HEK293 (cell line): ENCODE results near the gene IL4I1.

ENCODE experiments used
- KLF16 ChIP-seq: fragments of 450-650 bp; formaldehyde crosslinking; IDR thresholded peaks from 2 replicates; pipeline ENCODE4 v1.5.1; 2017; ENCODE audit warnings: missing biosample characterization, missing genetic modification characterization
- KLF9 ChIP-seq: fragments of 450-650 bp; formaldehyde crosslinking; IDR thresholded peaks from 2 replicates; pipeline ENCODE4 v1.5.1; 2016; ENCODE audit warnings: missing biosample characterization, missing genetic modification characterization, low read depth
- ZBTB1 ChIP-seq: fragments of 450-650 bp; formaldehyde crosslinking; IDR thresholded peaks from 2 replicates; pipeline ENCODE4 v1.5.1; 2016; ENCODE audit warnings: missing biosample characterization, missing genetic modification characterization
- ZNF10 ChIP-seq: fragments of 450-650 bp; formaldehyde crosslinking; IDR thresholded peaks from 2 replicates; pipeline ENCODE4 v1.5.1; 2017; ENCODE audit warnings: missing biosample characterization, missing genetic modification characterization
- ZNF23 ChIP-seq: fragments of 450-650 bp; formaldehyde crosslinking; IDR thresholded peaks from 2 replicates; pipeline ENCODE4 v1.5.1; 2016; ENCODE audit warnings: missing biosample characterization, missing genetic modification characterization, borderline replicate concordance
- ZNF274 ChIP-seq, 2 experiments: fragments of 200-500 bp in 1 of 2; fragments of 450-650 bp in 1 of 2; sonication (Bioruptor generic) in 1 of 2; formaldehyde crosslinking in 1 of 2; IDR thresholded peaks; 2 replicates each; pipeline versions ENCODE4 v1.5.1 to v1.6.1; 2014 to 2016; ENCODE audit warnings: borderline replicate concordance in 1 of 2, inconsistent platforms in 1 of 2, low read length in 1 of 2, missing biosample characterization in 1 of 2, missing genetic modification characterization in 1 of 2
- ZNF768 ChIP-seq: fragments of 450-650 bp; formaldehyde crosslinking; IDR thresholded peaks from 2 replicates; pipeline ENCODE4 v1.5.1; 2018; ENCODE audit warnings: missing biosample characterization, mild to moderate bottlenecking, missing genetic modification characterization
- TF ChIP-seq, protein P1 (sequence below): fragments of 450-650 bp; formaldehyde crosslinking; IDR thresholded peaks from 2 replicates; pipeline ENCODE4 v1.5.1; 2016; ENCODE audit warnings: missing biosample characterization, missing genetic modification characterization
- TF ChIP-seq, protein P2 (sequence below): fragments of 450-650 bp; formaldehyde crosslinking; IDR thresholded peaks from 2 replicates; pipeline ENCODE4 v1.5.1; 2016; ENCODE audit warnings: missing biosample characterization, missing genetic modification characterization, low read depth
- TF ChIP-seq, protein P3 (sequence below): fragments of 450-650 bp; formaldehyde crosslinking; IDR thresholded peaks from 2 replicates; pipeline ENCODE4 v1.5.1; 2016; ENCODE audit warnings: missing biosample characterization, missing genetic modification characterization

DNA sequence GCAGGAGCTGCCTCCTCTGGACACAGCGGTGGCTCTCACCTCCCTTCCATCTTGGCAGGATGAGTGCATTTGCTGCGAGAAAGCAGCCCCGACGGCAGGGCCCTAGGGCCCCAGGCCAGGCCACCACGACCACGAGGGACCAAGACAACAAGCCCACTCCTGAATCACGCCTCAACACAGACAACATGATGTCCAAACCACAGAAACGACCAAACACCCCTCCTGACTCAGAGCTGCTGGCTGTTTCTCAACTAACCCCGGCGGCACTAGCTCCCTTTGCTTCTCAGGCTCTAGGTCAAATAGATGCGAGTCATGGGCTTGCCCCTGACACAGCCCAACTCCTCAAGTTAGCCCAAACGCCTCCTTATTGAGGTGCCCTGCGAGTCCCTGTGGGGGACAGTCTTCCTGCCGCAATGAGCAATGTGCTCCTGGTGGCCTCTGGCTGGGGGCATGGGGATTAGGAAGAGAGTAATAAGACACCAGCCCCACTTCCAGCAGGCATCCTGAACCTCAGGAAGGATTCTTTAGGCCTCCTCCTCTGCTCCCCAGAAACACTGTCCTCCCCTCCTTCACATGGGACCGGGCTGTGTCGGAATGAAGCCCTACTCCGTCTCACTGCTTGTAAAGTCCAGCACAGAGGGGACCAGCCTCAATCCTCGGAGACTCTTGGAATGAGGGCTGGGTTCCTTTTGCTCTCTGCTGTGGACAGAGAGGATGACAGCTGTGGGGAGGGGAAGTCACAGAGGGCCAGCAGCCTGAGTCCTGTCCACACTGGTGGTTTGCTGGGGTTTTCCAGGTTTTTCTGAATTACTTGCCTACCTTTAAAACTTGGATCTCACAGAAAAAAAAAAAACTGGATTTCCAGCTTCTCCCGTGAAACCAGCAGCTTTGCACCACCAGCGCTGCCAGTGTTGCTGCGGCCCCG, 25.4 kb upstream of the IL4I1 start:
- no peak for TF ChIP-seq ZNF768 (tag by site-specific recombination)
- TF ChIP-seq, protein P1, sequence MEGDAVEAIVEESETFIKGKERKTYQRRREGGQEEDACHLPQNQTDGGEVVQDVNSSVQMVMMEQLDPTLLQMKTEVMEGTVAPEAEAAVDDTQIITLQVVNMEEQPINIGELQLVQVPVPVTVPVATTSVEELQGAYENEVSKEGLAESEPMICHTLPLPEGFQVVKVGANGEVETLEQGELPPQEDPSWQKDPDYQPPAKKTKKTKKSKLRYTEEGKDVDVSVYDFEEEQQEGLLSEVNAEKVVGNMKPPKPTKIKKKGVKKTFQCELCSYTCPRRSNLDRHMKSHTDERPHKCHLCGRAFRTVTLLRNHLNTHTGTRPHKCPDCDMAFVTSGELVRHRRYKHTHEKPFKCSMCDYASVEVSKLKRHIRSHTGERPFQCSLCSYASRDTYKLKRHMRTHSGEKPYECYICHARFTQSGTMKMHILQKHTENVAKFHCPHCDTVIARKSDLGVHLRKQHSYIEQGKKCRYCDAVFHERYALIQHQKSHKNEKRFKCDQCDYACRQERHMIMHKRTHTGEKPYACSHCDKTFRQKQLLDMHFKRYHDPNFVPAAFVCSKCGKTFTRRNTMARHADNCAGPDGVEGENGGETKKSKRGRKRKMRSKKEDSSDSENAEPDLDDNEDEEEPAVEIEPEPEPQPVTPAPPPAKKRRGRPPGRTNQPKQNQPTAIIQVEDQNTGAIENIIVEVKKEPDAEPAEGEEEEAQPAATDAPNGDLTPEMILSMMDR, result no peak
- TF ChIP-seq ZNF274 (IDR thresholded peaks at IDR 0.05; ENCODE audit: low read length), result no peak
- no peak for TF ChIP-seq ZNF274 (tag by site-specific recombination; IDR thresholded peaks at IDR 0.05; ENCODE audit: borderline replicate concordance)
- TF ChIP-seq ZBTB1 (tag by site-specific recombination), result no peak
- no peak for TF ChIP-seq KLF9 (tag by site-specific recombination)
- TF ChIP-seq ZNF10 (tag by site-specific recombination), result no peak
- no peak for TF ChIP-seq KLF16 (tag by site-specific recombination)
- no peak for TF ChIP-seq ZNF23 (tag by site-specific recombination)
- TF ChIP-seq, protein P2, sequence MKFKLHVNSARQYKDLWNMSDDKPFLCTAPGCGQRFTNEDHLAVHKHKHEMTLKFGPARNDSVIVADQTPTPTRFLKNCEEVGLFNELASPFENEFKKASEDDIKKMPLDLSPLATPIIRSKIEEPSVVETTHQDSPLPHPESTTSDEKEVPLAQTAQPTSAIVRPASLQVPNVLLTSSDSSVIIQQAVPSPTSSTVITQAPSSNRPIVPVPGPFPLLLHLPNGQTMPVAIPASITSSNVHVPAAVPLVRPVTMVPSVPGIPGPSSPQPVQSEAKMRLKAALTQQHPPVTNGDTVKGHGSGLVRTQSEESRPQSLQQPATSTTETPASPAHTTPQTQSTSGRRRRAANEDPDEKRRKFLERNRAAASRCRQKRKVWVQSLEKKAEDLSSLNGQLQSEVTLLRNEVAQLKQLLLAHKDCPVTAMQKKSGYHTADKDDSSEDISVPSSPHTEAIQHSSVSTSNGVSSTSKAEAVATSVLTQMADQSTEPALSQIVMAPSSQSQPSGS (tag by site-specific recombination), result no peak
- TF ChIP-seq, protein P3, sequence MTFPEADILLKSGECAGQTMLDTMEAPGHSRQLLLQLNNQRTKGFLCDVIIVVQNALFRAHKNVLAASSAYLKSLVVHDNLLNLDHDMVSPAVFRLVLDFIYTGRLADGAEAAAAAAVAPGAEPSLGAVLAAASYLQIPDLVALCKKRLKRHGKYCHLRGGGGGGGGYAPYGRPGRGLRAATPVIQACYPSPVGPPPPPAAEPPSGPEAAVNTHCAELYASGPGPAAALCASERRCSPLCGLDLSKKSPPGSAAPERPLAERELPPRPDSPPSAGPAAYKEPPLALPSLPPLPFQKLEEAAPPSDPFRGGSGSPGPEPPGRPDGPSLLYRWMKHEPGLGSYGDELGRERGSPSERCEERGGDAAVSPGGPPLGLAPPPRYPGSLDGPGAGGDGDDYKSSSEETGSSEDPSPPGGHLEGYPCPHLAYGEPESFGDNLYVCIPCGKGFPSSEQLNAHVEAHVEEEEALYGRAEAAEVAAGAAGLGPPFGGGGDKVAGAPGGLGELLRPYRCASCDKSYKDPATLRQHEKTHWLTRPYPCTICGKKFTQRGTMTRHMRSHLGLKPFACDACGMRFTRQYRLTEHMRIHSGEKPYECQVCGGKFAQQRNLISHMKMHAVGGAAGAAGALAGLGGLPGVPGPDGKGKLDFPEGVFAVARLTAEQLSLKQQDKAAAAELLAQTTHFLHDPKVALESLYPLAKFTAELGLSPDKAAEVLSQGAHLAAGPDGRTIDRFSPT, result no peak
